ENCODE measurements around the gene FAM13C.

FAM13C gene

DNA sequence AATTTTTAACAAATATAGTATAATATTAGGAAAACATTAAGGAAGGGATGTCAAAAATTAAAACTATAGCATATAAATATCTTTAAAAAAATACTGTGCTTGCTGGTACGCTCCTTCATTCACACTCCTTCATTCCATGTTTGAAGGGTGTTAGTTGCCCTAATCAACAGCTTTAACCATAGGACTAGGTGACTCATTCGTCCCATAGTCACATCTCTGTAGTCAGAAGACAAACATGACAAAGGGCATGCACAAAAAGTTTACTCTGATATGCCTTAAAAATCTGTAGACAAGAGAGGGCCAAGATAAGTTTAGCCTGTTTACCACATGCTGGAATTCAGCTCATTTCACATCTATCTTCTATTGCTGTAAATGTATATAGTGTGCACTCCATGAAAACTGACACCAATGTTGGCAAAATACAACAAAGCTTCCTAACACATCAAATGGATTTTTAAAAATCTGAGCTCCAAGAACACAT, 646 bp downstream of the FAM13C start:
- DNase-seq (ENCODE audit: low read depth): no peak

- no peak for DNase-seq (ENCODE audit: low read depth)
Measured at GRCh38 chr10:59360605-59361405, 1.5 kb downstream of the FAM13C start.

DNA sequence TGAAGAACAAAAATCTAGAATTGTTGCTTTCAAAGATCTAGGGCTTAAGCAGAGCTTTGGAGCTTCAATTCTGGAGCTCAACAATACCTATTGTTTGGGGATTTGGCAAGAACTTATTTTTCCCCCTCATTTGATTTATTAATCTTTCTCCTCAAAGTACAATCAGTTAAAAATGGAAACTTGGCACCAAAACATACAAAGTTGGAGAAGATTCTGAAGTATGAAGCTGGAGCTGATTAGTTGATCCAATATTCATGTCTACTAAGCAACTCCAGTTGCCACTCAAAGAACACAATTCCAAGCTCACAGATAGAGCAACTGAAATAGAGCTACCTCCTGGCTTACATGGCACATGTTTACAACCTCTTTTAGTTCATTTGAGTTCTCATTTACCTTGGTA, 3.8 kb downstream of the FAM13C start:
- DNase-seq (ENCODE audit: low read depth): no peak

GRCh38 chr10:59354434-59354833, 7.9 kb downstream of the FAM13C start:
- DNase-seq (ENCODE audit: low read depth): no peak

- no peak for DNase-seq (ENCODE audit: low read depth)
Measured at GRCh38 chr10:59350558-59350957, 11.8 kb downstream of the FAM13C start.

DNA sequence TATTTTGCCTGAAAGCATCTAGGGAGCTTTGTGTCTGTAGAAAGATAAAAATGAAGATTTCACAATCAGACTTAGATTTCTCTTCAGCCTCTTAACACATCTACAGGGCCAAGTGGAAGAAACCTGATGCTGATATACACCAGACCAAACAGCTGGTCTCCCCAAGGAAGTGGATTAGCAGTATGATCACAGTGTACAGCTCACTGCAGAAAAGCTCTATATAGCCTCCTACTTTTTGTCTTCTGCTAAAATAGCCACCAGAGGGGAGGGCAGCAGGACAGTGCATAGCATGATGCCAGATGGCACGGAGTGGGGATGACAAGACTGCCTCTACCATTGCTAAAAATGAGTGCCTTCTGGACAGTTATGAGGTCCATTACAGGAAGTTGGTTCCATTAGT, 16.0 kb downstream of the FAM13C start:
- DNase-seq (ENCODE audit: low read depth): no peak

DNA sequence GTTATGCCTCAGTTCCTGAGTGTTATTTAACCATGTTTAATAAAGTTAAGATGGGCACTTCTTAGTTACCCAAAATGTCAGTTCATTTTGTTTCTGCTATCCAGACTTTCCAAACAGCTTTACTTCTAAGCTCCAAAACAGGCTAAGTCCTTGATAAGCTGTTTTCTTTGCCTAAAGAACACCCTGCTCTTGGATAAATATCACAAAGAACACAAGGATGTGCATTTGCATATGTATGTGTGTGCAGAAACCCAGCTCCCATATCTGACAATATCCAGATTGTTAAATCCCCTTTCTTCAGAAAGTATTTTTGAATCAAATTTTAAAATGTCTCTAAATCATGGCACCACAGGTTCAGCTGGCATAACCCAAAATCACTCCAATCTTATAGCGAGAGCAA, 19.6 kb downstream of the FAM13C start:
- DNase-seq (ENCODE audit: low read depth): no peak

DNA sequence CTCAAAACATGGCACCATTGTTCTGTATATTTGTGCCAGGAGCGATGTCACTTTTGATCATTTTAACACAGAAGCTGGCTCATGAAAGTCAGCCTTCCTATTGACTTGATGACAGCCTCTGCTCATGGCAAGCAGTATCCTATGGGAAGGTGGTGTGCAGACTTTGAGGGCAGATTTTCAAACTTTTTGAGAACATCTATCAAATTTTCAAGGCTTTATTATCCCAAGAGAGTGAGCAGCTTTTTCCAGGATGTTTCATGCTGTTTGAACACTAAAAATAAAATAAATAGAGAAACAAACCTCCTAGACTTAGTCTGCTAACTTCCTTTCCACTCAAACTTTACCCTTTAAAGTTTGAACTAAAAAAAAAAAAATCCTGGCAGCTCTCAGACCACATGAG, 20.3 kb downstream of the FAM13C start:
- no peak for DNase-seq (ENCODE audit: low read depth)

DNA sequence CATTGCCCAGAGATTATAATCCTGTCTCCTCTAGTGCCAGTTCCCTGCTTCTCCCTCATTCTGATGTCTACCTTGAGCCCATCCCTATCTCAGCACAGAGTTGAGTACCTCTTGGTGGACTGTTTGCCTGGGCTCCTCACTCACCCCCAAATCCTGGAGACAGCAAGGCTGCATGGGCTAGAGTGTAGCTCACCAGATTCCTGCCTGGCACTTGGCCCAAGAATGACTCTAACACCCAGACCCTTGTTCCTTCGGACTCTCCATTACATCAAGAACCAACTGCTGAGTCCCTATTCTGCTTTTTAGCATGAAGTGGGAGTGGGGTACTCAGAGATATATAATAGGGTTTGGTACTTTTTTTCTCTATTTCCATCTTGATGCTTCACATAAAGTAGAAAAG, 22.1 kb downstream of the FAM13C start:
- DNase-seq (ENCODE audit: low read depth): no peak

GRCh38 chr10:59339351-59339750, 23.0 kb downstream of the FAM13C start:
- DNase-seq (ENCODE audit: low read depth): no peak

DNA sequence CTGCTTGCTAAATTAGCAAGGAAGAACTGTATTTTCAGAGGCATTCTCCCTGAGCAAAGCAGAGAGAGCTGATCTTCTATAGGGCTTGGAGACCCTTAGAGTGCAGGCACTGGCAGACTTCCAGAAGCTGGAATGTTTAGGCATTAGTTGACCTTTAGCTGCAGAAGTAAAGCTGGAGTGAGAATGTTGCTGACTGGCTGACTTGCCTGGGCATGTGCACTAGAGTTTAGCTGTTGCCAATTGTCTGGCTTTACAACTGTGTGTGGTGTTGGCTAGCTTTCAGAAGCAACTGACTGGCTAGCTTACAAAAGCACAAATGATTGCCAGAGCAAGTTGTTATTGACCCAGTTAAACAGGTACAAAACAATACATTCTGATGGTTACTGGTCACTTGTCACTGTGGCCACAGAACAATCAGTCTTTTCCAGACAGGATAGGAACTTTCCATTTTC, 25.1 kb downstream of the FAM13C start:
- no peak for DNase-seq (ENCODE audit: low read depth)

DNA sequence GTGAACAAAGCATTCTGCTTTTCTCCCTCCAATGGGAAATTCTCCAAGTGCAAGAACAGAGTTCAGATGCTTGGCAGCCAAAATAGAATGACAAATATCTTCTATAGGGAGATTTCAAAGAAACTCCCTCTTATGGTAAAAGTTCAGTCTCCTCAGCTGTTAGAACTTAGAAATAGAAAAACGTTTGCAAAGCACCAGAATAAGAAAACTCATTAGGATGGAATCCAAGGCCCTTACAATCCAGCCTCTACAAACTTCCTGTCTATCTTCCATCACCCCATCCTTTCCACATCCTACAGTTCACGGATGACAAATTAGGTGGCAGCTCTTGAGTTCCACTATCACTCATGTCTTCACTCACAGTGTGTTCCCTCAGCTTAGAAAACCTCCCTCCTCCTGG, 25.7 kb downstream of the FAM13C start:
- no peak for DNase-seq (ENCODE audit: low read depth)

GRCh38 chr10:59335497-59335896, 26.9 kb downstream of the FAM13C start:
- DNase-seq (ENCODE audit: low read depth): no peak

GRCh38 chr10:59333701-59334100, 28.6 kb downstream of the FAM13C start:
- no peak for DNase-seq (ENCODE audit: low read depth)

- no peak for DNase-seq (ENCODE audit: low read depth)
Measured at GRCh38 chr10:59332581-59332980, 29.8 kb downstream of the FAM13C start.

GRCh38 chr10:59331661-59332060, 30.7 kb downstream of the FAM13C start:
- no peak for DNase-seq (ENCODE audit: low read depth)

GRCh38 chr10:59325116-59325515, 37.2 kb downstream of the FAM13C start:
- DNase-seq (ENCODE audit: low read depth): no peak

DNA sequence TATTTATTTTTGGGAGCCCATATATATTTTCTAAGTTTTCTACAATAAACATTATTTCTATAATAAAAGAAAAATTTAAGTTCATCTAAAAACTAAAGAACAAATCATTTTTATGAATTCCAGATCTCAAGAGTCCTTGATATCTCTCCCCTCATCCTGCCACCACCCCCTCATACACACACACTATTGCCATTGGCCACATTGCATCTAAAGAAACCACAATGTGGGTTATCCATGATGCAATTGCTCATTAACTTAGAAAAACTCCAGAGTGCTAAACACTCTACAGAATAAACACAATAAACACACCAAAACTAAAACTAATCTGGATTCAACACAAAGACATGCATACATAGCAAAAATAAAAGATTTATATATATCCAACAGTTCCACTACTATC, 37.8 kb downstream of the FAM13C start:
- DNase-seq (ENCODE audit: low read depth): no peak

DNA sequence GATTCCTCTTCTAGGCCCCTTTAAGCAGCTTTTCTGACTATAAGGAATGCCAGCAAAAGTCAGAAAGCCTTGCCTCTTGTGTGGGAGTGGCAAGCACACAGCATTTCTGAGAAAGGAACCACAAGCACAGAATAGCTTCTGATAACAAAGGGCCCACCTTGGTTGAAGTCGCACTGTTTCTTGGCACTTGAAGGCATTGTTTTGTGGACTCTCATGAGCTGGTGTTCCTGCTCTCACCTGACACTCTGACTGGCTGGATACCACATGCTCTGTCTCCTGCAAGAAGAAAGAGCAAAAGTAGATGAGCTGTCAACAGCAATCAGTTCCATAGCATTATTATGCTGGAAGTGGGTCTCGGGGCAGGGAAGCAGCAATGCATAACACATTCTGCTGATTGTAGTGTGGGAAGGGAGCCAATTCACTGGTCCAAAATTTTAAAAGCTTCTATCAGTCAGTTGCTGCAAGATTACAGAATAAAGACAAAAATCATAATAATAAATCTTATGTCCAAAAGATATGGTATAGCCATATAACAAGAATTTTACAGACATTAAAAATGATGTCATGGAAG, 38.4 kb downstream of the FAM13C start:
- DNase-seq (ENCODE audit: low read depth): no peak

DNA sequence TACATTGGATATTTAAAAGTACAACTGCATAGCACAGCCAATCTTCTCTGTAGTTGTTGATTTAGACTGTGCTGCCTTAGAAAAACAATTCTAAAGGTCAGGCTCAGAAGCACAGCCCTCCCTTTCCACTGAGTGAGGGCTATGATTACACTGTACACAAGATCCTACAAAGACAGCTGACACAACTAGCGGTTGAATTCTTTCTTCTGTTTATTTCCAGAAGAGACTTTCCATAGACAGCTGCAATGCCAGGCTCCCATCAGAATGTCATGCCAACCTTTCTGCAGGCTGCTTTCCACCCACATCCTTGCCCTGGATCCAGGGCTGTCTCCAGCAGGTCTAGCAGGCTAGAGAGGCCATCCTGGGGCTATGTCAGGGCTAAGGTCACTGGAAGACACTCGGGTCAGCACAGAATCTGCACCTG, 39.3 kb downstream of the FAM13C start:
- no peak for DNase-seq (ENCODE audit: low read depth)

GRCh38 chr10:59322131-59322530, 40.2 kb downstream of the FAM13C start:
- no peak for DNase-seq (ENCODE audit: low read depth)

DNA sequence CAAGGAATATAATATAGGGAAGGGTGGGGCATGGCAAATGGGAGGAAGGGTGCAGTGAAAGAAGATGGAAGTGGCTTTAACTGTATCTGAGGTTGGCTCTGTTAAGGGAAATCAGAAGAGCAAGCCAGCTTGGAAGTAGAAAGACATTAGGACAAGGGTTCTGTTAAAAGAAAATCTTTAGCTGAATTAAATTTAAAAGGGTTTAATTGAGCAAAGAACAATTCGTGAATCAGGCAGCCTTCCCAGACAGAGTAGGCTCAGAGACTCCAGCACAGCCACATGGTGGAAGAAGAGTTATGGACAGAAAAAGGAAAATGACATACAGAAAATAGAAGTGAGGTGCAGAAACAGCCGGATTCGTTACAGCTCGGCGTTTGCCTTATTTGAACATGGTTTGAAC, 42.0 kb downstream of the FAM13C start:
- DNase-seq (ENCODE audit: low read depth): no peak

GRCh38 chr10:59319854-59320253, 42.5 kb downstream of the FAM13C start:
- no peak for DNase-seq (ENCODE audit: low read depth)

DNA sequence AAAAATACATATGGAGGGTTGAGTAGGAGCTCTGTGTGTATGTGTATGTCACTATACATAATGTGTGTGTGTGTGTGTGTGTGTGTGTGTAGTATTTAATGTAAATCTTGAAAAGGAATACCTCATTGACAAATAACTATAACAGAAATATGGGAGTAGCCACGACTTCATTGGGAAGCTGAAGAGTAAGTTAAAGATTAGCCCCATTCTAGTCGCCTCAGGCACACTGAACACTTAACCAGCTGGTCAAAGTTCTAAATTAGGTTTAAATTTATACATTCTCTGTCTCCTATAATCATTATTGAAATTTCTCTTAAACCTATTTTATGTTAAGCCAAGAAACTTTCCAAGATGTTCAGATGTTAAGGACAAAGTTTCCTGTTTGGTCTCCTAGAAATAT, 45.3 kb downstream of the FAM13C start:
- no peak for DNase-seq (ENCODE audit: low read depth)
